Bronchial epithelial cell (primary cell): ENCODE results near the gene MEF2D. TPM values are rescaled to one million over a fixed set of nuclear protein-coding genes. Genes with fewer than 3 reads are reported as not detected.

Experiments
- DNase-seq: peaks from one replicate; pipeline ENCODE4 v3.0.0-alpha.2; 2010; ENCODE audit warnings: low read depth
- FAIRE-seq: peaks from 2 replicates; lab custom pipeline; 2011; peaks lifted over from hg19 to GRCh38; lab: Jason Lieb, UNC
- H3K27me3 ChIP-seq: 2 replicates; pipeline ENCODE4 v1.5.1; 2011; ENCODE audit warnings: low read length; ENCODE audit not compliant: control insufficient read depth, insufficient read depth
- H3K36me3 ChIP-seq: 2 replicates; pipeline ENCODE4 v1.5.1; 2011; ENCODE audit warnings: low read length; ENCODE audit not compliant: control insufficient read depth, insufficient read depth
- H3K4me3 ChIP-seq: 2 replicates; pipeline ENCODE4 v1.5.1; 2011; ENCODE audit warnings: mild to moderate bottlenecking, low read depth, low read length, control low read depth
- CTCF ChIP-seq: IDR thresholded peaks from 2 replicates; pipeline ENCODE4 v1.5.1; 2011; ENCODE audit warnings: mild to moderate bottlenecking, moderate library complexity, low read length, control low read depth, inconsistent platforms; ENCODE audit not compliant: insufficient read depth, severe bottlenecking
- total RNA-seq: library from RNA; depleted of rRNA; stranded (reverse); fragments of >200 nt; gene quantifications from 2 replicates; pipeline ENCODE4 v1.2.1, GENCODE V29; 2014

Gene MEF2D
- total RNA-seq, 1 donor from 2014 or later = 1.3 TPM

GRCh38 chr1:156476501-156477298, 23.9 kb downstream of the MEF2D start:
- DNase-seq = peak; percentile 57
- no peak for FAIRE-seq
- H3K27me3 ChIP-seq = no peaks in the 10 kb centered on the region
- no peak for TF ChIP-seq CTCF
- H3K36me3 ChIP-seq = peaks cover 52% of the 10 kb centered on the region
- H3K4me3 ChIP-seq = no peak overlapping the region

- no peak overlapping the region for H3K4me3 ChIP-seq
- TF ChIP-seq CTCF = no peak
- peaks cover 52% of the 10 kb centered on the region for H3K36me3 ChIP-seq
- no peak for FAIRE-seq
- no peak for DNase-seq
- no peaks in the 10 kb centered on the region for H3K27me3 ChIP-seq
These were observed 24.7 kb downstream of the MEF2D start for GRCh38 chr1:156475568-156476500.

- DNase-seq = no peak
- FAIRE-seq = no peak
- Histone ChIP-seq H3K36me3 (peaks cover 47% of the 10 kb centered on the region), H3K4me3 (no peak overlapping the region), H3K27me3 (no peaks in the 10 kb centered on the region)
- no peak for TF ChIP-seq CTCF
These were observed 25.6 kb downstream of the MEF2D start for GRCh38 chr1:156474966-156475365.

- no peak overlapping the region for H3K4me3 ChIP-seq
- TF ChIP-seq CTCF = no peak
- DNase-seq = no peak
- H3K27me3 ChIP-seq = no peaks in the 10 kb centered on the region
- peaks cover 44% of the 10 kb centered on the region for H3K36me3 ChIP-seq
- FAIRE-seq = no peak
These were observed 28.8 kb downstream of the MEF2D start for GRCh38 chr1:156471496-156472490.

- Histone ChIP-seq H3K36me3 (peaks cover 36% of the 10 kb centered on the region), H3K4me3 (no peak overlapping the region), H3K27me3 (no peaks in the 10 kb centered on the region)
- DNase-seq (no peak), FAIRE-seq (no peak)
- no peak for TF ChIP-seq CTCF
These were observed 30.1 kb downstream of the MEF2D start for GRCh38 chr1:156470473-156470872.
